HS-5 (cell line): Measurements from ENCODE around the gene BLOC1S4.
"Not testable (repeated sequence)": the region's sequence is repeated elsewhere in the genome, so short reads cannot be mapped to it uniquely, and the experiment has no call there.

ENCODE experiments used
- DNase-seq: peaks from one replicate; pipeline ENCODE4 v3.0.0-alpha.2; 2012; ENCODE audit warnings: low read depth

Gene BLOC1S4, protein sequence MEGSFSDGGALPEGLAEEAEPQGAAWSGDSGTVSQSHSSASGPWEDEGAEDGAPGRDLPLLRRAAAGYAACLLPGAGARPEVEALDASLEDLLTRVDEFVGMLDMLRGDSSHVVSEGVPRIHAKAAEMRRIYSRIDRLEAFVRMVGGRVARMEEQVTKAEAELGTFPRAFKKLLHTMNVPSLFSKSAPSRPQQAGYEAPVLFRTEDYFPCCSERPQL

DNA sequence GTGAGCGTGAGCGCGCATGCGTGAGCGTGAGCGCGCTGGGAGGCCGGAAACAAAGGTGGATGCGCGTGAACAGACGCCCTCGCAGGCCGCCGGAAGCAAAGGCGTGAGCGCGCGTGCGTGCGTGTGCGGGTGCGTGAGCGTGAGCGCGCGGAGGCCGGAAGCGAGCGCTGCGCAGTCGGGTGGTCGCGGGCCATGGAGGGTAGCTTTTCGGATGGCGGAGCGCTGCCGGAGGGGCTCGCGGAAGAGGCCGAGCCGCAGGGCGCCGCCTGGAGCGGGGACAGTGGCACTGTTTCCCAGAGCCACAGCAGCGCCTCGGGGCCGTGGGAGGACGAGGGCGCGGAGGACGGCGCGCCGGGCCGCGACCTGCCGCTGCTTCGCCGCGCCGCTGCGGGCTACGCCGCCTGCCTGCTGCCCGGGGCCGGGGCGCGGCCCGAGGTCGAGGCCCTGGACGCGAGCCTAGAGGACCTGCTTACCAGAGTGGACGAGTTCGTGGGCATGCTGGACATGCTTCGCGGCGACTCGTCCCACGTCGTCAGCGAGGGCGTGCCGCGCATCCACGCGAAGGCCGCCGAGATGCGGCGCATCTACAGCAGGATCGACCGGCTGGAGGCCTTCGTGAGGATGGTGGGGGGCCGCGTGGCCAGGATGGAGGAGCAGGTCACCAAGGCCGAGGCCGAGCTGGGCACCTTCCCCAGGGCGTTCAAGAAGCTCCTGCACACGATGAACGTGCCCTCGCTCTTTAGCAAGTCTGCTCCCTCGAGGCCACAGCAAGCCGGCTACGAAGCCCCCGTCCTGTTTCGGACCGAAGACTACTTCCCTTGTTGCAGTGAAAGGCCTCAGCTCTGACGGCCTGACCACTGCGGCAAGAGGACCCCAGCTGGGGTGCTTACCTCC lies at the start of gene BLOC1S4:
TSS of gene BLOC1S4 (plus strand) at position 157 of the 894 bp plus-strand sequence. CDS start at position 193, 36 bp downstream.
- DNase-seq: peak; percentile 68

DNA sequence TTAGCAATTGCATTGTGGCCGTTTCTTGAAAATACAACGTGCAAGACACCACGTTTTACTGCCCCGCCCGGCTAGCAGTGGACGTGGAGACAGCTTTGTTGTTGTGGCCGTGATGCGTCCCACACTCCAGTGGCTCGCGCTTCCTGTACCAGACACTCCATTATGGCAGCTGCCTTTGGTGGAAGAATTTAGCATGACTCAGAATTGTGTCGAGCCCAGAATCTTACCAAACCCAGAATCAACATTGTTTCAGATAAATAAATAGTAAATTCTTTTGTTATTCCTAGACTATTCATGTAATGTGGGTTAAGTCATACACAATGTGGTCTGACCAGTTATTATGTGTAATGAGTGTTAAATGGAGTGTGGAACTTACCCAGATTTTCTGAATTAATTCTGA lies 47.6 kb upstream of the BLOC1S4 start:
- DNase-seq: no peak

DNA sequence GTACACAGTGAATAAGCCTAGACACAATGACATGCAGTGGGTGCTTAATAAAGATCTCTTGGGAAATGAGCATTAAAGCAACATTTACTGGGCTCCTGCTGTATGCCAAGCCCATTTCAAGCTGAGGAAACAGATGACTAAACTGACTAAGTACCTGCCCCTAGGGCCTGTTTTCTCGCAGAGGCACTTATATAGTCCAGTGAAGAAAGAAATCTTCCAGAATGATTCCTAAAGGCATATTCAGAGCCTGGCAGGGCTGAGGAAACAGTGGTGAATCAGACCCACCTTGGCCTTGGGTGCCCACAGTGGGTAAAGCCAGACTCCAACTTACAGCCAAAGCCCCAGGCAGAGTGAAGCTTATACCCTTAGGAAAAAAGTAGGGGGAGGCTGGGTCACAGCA lies 44.3 kb upstream of the BLOC1S4 start:
- no peak for DNase-seq

GRCh38 chr4:6672131-6672530 lies 43.8 kb upstream of the BLOC1S4 start:
- DNase-seq: no peak

- not testable (repeated sequence) for DNase-seq
Measured at GRCh38 chr4:6672541-6673190, 43.3 kb upstream of the BLOC1S4 start.

DNA sequence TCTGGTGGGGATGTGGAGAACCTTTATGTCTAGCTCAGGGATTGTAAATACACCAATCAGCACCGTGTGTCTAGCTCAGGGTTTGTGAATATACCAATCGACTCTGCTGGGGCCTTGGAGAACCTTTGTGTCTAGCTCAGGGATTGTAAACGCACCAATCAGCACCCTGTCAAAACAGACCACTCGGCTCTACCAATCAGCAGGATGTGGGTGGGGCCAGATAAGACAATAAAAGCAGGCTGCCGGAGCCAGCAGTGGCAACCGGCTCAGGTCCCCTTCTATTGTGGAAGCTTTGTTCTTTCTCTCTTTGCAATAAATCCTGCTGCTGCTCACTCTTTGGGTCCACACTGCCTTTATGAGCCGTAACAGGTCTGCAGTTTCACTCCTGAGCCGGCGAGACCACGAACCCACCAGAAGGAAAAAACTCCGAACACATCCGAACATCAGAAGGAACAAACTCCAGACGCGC lies 42.7 kb upstream of the BLOC1S4 start:
- not testable (repeated sequence) for DNase-seq

- DNase-seq: peak; percentile 71
Measured at GRCh38 chr4:6673660-6674499, 42.1 kb upstream of the BLOC1S4 start.

DNA sequence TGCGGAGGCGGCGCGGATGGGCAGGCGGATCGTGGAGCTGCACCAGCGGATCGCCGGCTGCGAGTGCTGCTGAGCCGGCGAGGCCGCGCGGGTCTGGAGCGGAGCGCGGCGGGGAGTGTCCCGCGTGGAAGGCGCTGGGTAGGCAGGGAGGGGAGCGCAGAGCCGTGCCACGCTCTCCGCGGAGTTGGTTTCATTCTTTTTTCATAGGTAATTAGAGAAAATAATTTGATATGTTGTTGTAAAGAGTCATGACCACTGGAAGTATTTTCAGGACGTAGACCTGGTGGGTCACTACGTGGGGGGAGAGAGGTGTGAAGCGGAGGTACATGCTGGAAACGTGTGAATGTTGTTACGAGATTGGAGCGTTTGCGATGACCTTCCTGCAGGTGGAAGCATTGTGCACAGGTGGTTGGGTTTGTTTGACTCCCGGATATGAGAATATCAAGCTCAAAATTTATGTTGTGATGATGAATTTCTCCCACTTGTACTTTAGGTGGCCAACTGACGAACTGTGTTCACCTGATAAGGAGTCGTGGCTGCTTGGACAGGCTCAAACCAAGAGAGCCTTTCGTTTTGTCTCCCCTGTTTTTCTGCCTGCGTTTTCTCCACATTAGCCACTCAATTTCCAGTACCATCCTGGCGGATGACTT lies 41.3 kb upstream of the BLOC1S4 start:
- no peak for DNase-seq

GRCh38 chr4:6676722-6677558 lies 39.0 kb upstream of the BLOC1S4 start:
- no peak for DNase-seq

DNA sequence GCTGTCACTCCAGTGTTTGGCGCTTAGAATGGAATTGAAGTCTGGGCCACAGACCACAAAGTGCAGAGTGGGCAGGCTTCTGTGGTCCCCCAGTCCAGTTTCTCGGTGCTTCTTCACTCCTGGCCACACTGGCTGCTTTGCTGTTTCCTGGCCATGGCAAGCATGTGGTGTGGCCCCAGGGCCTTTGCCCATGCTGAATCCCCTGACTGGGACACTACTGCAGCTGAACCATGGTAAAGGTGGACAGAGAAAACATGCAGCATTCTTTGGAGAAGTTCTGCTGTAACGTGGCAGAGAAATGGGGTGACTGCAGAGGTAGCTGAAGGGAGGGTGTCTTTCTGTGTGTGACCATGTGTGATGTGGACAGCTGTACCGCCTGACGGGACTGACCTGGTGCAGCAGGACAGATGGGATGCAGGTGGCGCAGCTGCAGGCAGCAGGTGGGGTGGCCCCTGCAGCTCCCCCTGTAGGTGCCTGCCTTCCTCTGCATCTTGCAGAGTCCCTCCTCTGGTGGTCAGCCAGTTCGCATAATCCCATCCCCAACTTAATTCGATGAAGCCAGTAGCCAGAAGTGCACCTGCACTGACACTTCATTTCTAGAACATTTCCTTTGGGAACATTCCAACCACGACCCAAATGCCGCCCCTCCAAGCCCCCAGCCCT lies 35.5 kb upstream of the BLOC1S4 start:
- DNase-seq: no peak

DNA sequence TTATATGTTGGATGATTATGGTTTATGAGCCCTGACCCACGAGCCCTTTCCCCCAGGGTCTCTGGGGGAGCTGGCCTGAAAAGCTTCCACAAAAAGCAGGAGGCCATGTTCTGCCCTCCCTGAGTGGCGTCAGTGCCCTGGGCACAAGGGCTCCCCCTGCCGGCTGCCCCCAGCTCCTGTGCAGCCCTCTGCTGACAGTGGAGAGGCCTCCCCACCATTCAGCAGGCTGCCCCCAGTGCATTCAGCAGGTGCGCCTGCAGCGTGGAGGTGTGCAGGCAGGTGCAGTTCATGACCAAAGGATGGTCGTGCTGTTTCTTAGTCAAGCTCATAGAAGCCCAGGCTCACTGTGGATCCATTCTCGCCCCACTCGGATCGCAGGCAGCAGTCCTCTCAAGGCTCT lies 34.8 kb upstream of the BLOC1S4 start:
- DNase-seq: no peak

GRCh38 chr4:6682862-6683590 lies 32.9 kb upstream of the BLOC1S4 start:
- no peak for DNase-seq

- DNase-seq: no peak
Measured at GRCh38 chr4:6684656-6685055, 31.3 kb upstream of the BLOC1S4 start.

GRCh38 chr4:6686104-6686787 lies 29.7 kb upstream of the BLOC1S4 start:
- DNase-seq: no peak

GRCh38 chr4:6687947-6688878 lies 27.8 kb upstream of the BLOC1S4 start:
- no peak for DNase-seq

DNA sequence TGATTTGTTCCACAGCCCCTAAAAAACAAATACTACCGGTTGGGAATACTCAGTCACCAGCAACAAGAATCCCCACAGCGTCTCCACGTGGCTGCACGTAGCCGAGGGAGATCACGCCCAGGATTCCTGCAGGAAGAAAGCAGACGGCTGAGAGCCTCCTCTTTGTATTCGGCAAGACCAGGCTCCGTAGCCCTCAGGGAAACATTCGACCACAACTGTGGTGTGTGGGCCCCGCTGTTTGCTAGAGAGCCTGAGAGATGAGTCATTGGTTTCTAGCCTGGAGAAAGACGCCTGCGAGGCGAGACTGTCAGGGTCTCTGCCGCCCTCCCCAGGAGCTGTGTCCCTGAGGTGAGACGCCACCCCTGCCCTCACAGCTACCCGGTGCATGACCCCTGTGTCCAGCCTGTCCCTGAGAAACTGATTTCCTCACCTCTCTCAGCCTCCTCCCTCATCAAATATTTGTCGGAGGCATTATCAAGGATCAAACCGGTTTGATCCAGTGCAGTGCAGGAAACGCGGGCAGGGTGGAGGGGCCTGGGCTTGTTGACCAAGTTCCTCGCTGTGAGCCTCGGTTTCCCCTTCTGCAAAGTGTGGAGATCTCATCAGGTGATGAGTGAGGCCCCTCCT lies 27.0 kb upstream of the BLOC1S4 start:
- peak; percentile 60 for DNase-seq

GRCh38 chr4:6689506-6689960 lies 26.4 kb upstream of the BLOC1S4 start:
- DNase-seq: no peak
